Upper lobe of left lung (tissue), 4 donors: Measurements from ENCODE around the gene RCN2.
A peak's percentile ranks its signal among the peaks of the same experiment; 100 is the strongest.

Experiments used
- EP300 ChIP-seq, 4 donors: sonication (generic); formaldehyde crosslinking; IDR thresholded peaks; one replicate each; pipeline ENCODE4 v1.5.1; 2017; ENCODE audit warnings: antibody characterized with exemption in 4 of 4, control low read depth in 2 of 4
- POLR2A ChIP-seq, 4 donors: fragments of 450-650 bp; IDR thresholded peaks; one replicate each; pipeline ENCODE4 v1.5.1; 2016 to 2017; ENCODE audit warnings: antibody characterized with exemption in 4 of 4, mild to moderate bottlenecking in 2 of 4
- POLR2AphosphoS5 ChIP-seq, 2 donors: sonication (generic); formaldehyde crosslinking; IDR thresholded peaks; one replicate each; pipeline ENCODE4 v1.5.1; 2017; ENCODE audit warnings: antibody characterized with exemption in 2 of 2
- TF ChIP-seq, protein P1 (sequence below), 6 experiments: fragments of 450-650 bp in 4 of 6; fragments of 200-600 bp in 2 of 6; sonication (generic) in 2 of 6; IDR thresholded peaks; one replicate each; pipeline ENCODE4 v1.5.1; 2016 to 2019; ENCODE audit warnings: antibody characterized with exemption in 6 of 6

GRCh38 chr15:76973362-76973743, 41.8 kb downstream of the RCN2 start:
- TF ChIP-seq POLR2A (IDR thresholded peaks at IDR 0.05) (no peak), POLR2AphosphoS5 (IDR thresholded peaks at IDR 0.05) (no peak), EP300 (IDR thresholded peaks at IDR 0.05) (no peak)
- TF ChIP-seq, protein P1, sequence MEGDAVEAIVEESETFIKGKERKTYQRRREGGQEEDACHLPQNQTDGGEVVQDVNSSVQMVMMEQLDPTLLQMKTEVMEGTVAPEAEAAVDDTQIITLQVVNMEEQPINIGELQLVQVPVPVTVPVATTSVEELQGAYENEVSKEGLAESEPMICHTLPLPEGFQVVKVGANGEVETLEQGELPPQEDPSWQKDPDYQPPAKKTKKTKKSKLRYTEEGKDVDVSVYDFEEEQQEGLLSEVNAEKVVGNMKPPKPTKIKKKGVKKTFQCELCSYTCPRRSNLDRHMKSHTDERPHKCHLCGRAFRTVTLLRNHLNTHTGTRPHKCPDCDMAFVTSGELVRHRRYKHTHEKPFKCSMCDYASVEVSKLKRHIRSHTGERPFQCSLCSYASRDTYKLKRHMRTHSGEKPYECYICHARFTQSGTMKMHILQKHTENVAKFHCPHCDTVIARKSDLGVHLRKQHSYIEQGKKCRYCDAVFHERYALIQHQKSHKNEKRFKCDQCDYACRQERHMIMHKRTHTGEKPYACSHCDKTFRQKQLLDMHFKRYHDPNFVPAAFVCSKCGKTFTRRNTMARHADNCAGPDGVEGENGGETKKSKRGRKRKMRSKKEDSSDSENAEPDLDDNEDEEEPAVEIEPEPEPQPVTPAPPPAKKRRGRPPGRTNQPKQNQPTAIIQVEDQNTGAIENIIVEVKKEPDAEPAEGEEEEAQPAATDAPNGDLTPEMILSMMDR (IDR thresholded peaks at IDR 0.05): peak; percentile 11 to 48 (median 18)
